B cell (primary cell): Measurements from ENCODE around the gene CHN1. TPM values are rescaled to one million over a fixed set of nuclear protein-coding genes. Genes with fewer than 3 reads are reported as not detected.

Experiments
- ATAC-seq: fragments of 200-7000 bp; cut with Tn5 transposase; one replicate; pipeline ENCODE4 v1.10.0; 2021; ENCODE audit warnings: low read depth, mild to moderate bottlenecking, moderate number of reproducible peaks, moderate library complexity
- CTCF ChIA-PET: fragments of 350-600 bp; sonication (Branson Sonifier 250); formaldehyde crosslinking; loops from one replicate; lab custom pipeline; 2021; ENCODE audit warnings: antibody characterized with exemption, inconsistent platforms; lab: Charles Lee
- POLR2A ChIA-PET: fragments of 350-600 bp; sonication (Branson Sonifier 250); formaldehyde crosslinking; loops from one replicate; lab custom pipeline; 2021; ENCODE audit warnings: antibody characterized with exemption; lab: Charles Lee
- DNase-seq: peaks from one replicate; pipeline ENCODE4 v3.0.0; 2013
- H2AFZ ChIP-seq: 2 replicates; pipeline ENCODE4 v1.6.1; 2012; ENCODE audit warnings: mild to moderate bottlenecking, low read depth, low read length; ENCODE audit not compliant: insufficient read depth, poor library complexity, severe bottlenecking
- H3K27ac ChIP-seq, 2 donors: 1 replicate in 1 of 2; 2 replicates in 1 of 2; pipeline ENCODE4 v1.5.1; 2012 to 2013; ENCODE audit warnings: low read length in 2 of 2, mild to moderate bottlenecking in 2 of 2, moderate library complexity in 1 of 2
- H3K27me3 ChIP-seq, 4 experiments: fragments of 200-600 bp in 1 of 4; sonication (generic) in 1 of 4; replicated peaks in 1 of 4; 1 replicate in 2 of 4; 2 replicates in 2 of 4; pipeline versions ENCODE4 v1.6.1 to v1.7.0; 2013 to 2016; ENCODE audit warnings: low read length in 3 of 4, mild to moderate bottlenecking in 2 of 4, mixed read lengths in 1 of 4, moderate library complexity in 1 of 4; ENCODE audit not compliant: insufficient read depth in 4 of 4, control insufficient read depth in 3 of 4; ENCODE audit errors: control extremely low read depth in 1 of 4
- H3K36me3 ChIP-seq, 2 experiments: replicated peaks in 1 of 2; 1 replicate in 1 of 2; 2 replicates in 1 of 2; pipeline versions ENCODE4 v1.6.1 to v1.7.1; 2013; ENCODE audit warnings: low read length in 1 of 2; ENCODE audit not compliant: insufficient read depth in 2 of 2, control insufficient read depth in 1 of 2; ENCODE audit errors: control extremely low read depth in 1 of 2, extremely low read depth in 1 of 2
- H3K4me1 ChIP-seq, 2 donors: fragments of 200-600 bp in 1 of 2; sonication (generic) in 1 of 2; 1 replicate in 1 of 2; 2 replicates in 1 of 2; pipeline versions ENCODE4 v1.5.1 to v1.6.1; 2013 to 2017; ENCODE audit warnings: low read length in 2 of 2; ENCODE audit not compliant: control insufficient read depth in 2 of 2, insufficient read depth in 2 of 2
- H3K4me2 ChIP-seq: replicated peaks from 2 replicates; pipeline ENCODE3; 2012; ENCODE audit warnings: mild to moderate bottlenecking, low read depth, low read length; ENCODE audit not compliant: poor library complexity, severe bottlenecking
- H3K4me3 ChIP-seq, 5 experiments: fragments of 200-600 bp in 1 of 5; sonication (generic) in 1 of 5; 1 replicate in 3 of 5; 2 replicates in 2 of 5; pipeline versions ENCODE4 v1.5.1 to v1.7.0; 2011 to 2016; ENCODE audit warnings: low read length in 4 of 5, mild to moderate bottlenecking in 4 of 5, low read depth in 2 of 5, control low read depth in 1 of 5, moderate library complexity in 1 of 5; ENCODE audit not compliant: insufficient read depth in 1 of 5; ENCODE audit errors: control extremely low read depth in 1 of 5, extremely low read depth in 1 of 5
- H3K79me2 ChIP-seq: fragments of 200-600 bp; sonication (generic); one replicate; pipeline ENCODE4 v1.6.0; 2016; ENCODE audit warnings: low read length; ENCODE audit not compliant: control insufficient read depth, insufficient read depth
- H3K9ac ChIP-seq: fragments of 200-600 bp; sonication (generic); 2 replicates; pipeline ENCODE4 v1.6.1; 2017; ENCODE audit warnings: mild to moderate bottlenecking, low read length, moderate library complexity
- H3K9me3 ChIP-seq, 3 donors: one replicate each; pipeline versions ENCODE4 v1.6.1 to v1.7.1; 2013; ENCODE audit warnings: low read length in 2 of 3; ENCODE audit not compliant: control insufficient read depth in 2 of 3, insufficient read depth in 1 of 3; ENCODE audit errors: control extremely low read depth in 1 of 3
- H4K20me1 ChIP-seq: 2 replicates; pipeline ENCODE4 v1.6.0; 2012; ENCODE audit warnings: mild to moderate bottlenecking, low read length; ENCODE audit not compliant: insufficient read depth, control insufficient read depth, poor library complexity, severe bottlenecking
- H3K27ac Mint-ChIP-seq: one replicate; pipeline ENCODE4 v1.8.0; 2021; ENCODE audit warnings: mixed read lengths
- H3K27me3 Mint-ChIP-seq: one replicate; pipeline ENCODE4 v1.8.0; 2021; ENCODE audit warnings: mixed read lengths
- H3K4me1 Mint-ChIP-seq: one replicate; pipeline ENCODE4 v1.8.0; 2021; ENCODE audit warnings: mixed read lengths
- H3K4me3 Mint-ChIP-seq: one replicate; pipeline ENCODE4 v1.8.0; 2021; ENCODE audit warnings: mixed read lengths
- H3K9me3 Mint-ChIP-seq: one replicate; pipeline ENCODE4 v1.8.0; 2022; ENCODE audit warnings: mixed read lengths; ENCODE audit not compliant: insufficient read depth
- EZH2 ChIP-seq: IDR thresholded peaks from 2 replicates; pipeline ENCODE4 v1.6.1; 2012; ENCODE audit warnings: borderline replicate concordance, low read depth, mild to moderate bottlenecking, moderate library complexity, low read length; ENCODE audit not compliant: insufficient read depth, poor library complexity, severe bottlenecking
- WGBS: methylation state at CpG from one replicate; pipeline ENCODE4 v1.1.5; 2013; ENCODE audit warnings: missing lambda C conversion rate; ENCODE audit not compliant: insufficient coverage; 5-methylcytosine and 5-hydroxymethylcytosine counted together
- intact Hi-C: fragments of 100-400 bp; cut with micrococcal nuclease; formaldehyde crosslinking; loops from one replicate; pipeline ENCODE4 v1.10.0; 2022
- polyA plus RNA-seq: library from polyadenylated mRNA; depleted of rRNA; stranded (reverse); fragments of >200 nt; gene quantifications from 2 replicates; pipeline ENCODE4 v1.2.3, GENCODE V29; 2012
- total RNA-seq, 2 donors: library from RNA; stranded (reverse); fragments of 120-200 nt in 1 of 2; gene quantifications; 1 replicate in 1 of 2; 2 replicates in 1 of 2; pipeline versions ENCODE4 v1.2.3 to v1.2.4, GENCODE V29; 2013 to 2022
- TF ChIP-seq, protein P1 (sequence below): fragments of 200-600 bp; IDR thresholded peaks from one replicate; pipeline ENCODE4 v1.8.0; 2022; ENCODE audit warnings: antibody characterized with exemption, mild to moderate bottlenecking

The CHN1 gene
- total and polyA plus RNA-seq, 2 donors (not counting 1 experiment from before 2014, with no cell fraction given): 0.79 to 1.4 TPM

DNA sequence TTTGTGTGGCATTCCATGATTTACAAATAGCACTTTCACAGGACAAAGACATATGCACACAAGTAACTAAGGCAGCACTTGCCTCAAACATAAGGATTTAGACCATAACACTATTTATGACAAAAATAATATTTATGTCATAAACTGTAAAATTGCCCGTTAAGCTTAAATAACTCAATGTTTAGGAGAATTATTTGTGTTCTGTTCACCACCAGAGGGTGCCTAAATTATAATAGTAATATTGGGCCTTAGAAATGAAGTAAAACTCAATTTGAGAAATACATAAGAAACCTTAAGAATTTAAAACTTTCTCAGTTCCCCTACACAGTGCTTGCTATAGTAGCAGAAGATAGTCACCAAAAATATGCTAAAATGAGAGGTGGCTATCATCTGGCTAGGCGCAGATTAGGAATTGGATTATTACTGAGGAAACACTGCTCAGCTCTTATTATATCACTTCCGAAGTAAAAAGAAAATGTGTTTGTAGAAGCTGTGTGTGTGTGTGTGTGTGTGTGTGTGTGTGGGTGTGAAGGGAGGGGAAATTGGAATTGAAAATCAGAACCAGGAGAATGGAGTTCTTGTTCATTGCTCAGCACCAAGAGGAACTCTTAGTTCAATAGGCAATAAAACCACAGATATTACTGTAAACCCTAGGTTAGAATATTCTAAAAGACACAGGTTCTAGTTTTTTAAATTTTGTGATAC, 4.9 kb upstream of the CHN1 start:
- Histone ChIP-seq H3K9me3 (no peaks in the 10 kb centered on the region), H3K4me1 (peaks cover 4 to 8% of the 10 kb centered on the region in 2 donors), H2AFZ (no peak overlapping the region), H3K4me3 (no peak overlapping the region), H4K20me1 (no peaks in the 10 kb centered on the region), H3K79me2 (no peaks in the 10 kb centered on the region), H3K27me3 (peaks cover 0 to 15% (median 12%) of the 10 kb centered on the region in 4 experiments), H3K9ac (no peak overlapping the region), H3K36me3 (no peaks in the 10 kb centered on the region), H3K27ac (no peak overlapping the region), H3K4me2 (no peak overlapping the region)
- H3K27ac Mint-ChIP-seq: no peak overlapping the region
- H3K4me1 Mint-ChIP-seq: peaks cover 6% of the 10 kb centered on the region
- DNase-seq: no peak
- TF ChIP-seq, protein P1, sequence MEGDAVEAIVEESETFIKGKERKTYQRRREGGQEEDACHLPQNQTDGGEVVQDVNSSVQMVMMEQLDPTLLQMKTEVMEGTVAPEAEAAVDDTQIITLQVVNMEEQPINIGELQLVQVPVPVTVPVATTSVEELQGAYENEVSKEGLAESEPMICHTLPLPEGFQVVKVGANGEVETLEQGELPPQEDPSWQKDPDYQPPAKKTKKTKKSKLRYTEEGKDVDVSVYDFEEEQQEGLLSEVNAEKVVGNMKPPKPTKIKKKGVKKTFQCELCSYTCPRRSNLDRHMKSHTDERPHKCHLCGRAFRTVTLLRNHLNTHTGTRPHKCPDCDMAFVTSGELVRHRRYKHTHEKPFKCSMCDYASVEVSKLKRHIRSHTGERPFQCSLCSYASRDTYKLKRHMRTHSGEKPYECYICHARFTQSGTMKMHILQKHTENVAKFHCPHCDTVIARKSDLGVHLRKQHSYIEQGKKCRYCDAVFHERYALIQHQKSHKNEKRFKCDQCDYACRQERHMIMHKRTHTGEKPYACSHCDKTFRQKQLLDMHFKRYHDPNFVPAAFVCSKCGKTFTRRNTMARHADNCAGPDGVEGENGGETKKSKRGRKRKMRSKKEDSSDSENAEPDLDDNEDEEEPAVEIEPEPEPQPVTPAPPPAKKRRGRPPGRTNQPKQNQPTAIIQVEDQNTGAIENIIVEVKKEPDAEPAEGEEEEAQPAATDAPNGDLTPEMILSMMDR: no peak
- TF ChIP-seq EZH2: no peak
- no CpG with 5 or more reads among the region's 3 CpGs for WGBS
- ChIA-PET CTCF (no interaction called here), POLR2A (no interaction called here)
- intact Hi-C loops: no loop called here
- ATAC-seq: no peak
- peaks cover 2% of the 10 kb centered on the region for H3K9me3 Mint-ChIP-seq
- H3K4me3 Mint-ChIP-seq: no peak overlapping the region
- peaks cover 34% of the 10 kb centered on the region for H3K27me3 Mint-ChIP-seq

GRCh38 chr2:175008801-175009495, 3.8 kb upstream of the CHN1 start:
- Histone ChIP-seq H2AFZ (no peak overlapping the region), H3K9ac (no peak overlapping the region), H3K27me3 (peaks cover 0 to 22% (median 17%) of the 10 kb centered on the region in 4 experiments), H3K4me2 (no peak overlapping the region), H3K4me3 (no peak overlapping the region), H3K79me2 (no peaks in the 10 kb centered on the region), H3K36me3 (no peaks in the 10 kb centered on the region), H4K20me1 (no peaks in the 10 kb centered on the region), H3K9me3 (no peaks in the 10 kb centered on the region), H3K4me1 (peaks cover 7 to 11% of the 10 kb centered on the region in 2 donors), H3K27ac (no peak overlapping the region)
- Mint-ChIP-seq H3K9me3 (no peaks in the 10 kb centered on the region), H3K27ac (no peak overlapping the region), H3K27me3 (peaks cover 40% of the 10 kb centered on the region), H3K4me1 (peaks cover 12% of the 10 kb centered on the region), H3K4me3 (no peak overlapping the region)
- ChIA-PET CTCF (interaction anchor here (2.4 kb wide), 1 partner anchor 260 kb away, joined by 5 read pairs; no protein-coding TSS in a partner anchor), POLR2A (no interaction called here)
- no CpG with 5 or more reads among the region's 3 CpGs for WGBS
- intact Hi-C loops: no loop called here
- DNase-seq: no peak
- no peak for TF ChIP-seq EZH2
- TF ChIP-seq, protein P1: no peak
- ATAC-seq: no peak
